IMR-90 (cell line): ENCODE measurements around the gene LPCAT4. TPM values are rescaled to one million over a fixed set of nuclear protein-coding genes. Genes with fewer than 3 reads are reported as not detected.

Source experiments
- ATAC-seq: fragments of 200-7000 bp; cut with Tn5 transposase; 2 replicates; pipeline ENCODE4 v1.9.1; 2020; ENCODE audit warnings: low read depth, mild to moderate bottlenecking, moderate library complexity
- BruUV-seq: library from RNA; stranded (reverse); fragments of 400-500 nt; replicated peaks from 2 replicates; lab custom pipeline; 2021; lab: Mats Ljungman, UMichigan
- CTCF ChIA-PET: fragments of 300-600 bp; formaldehyde crosslinking; extraction: SDS; loops from one replicate; lab custom pipeline; 2021; ENCODE audit warnings: antibody characterized with exemption; lab: Yijun Ruan, JAX
- POLR2A ChIA-PET: fragments of 300-600 bp; sonication (Branson Sonifier 250); formaldehyde crosslinking; loops from one replicate; lab custom pipeline; 2022; ENCODE audit warnings: antibody characterized with exemption; ENCODE audit not compliant: unreplicated experiment; lab: Charles Lee
- DNase-seq: peaks from one replicate; pipeline ENCODE4 v3.0.0; 2013
- H2AFZ ChIP-seq: replicated peaks from 2 replicates; pipeline ENCODE3; 2013; ENCODE audit warnings: low read length, mild to moderate bottlenecking; ENCODE audit not compliant: poor library complexity
- H2AK5ac ChIP-seq: 2 replicates; pipeline ENCODE4 v1.6.1; 2013; ENCODE audit warnings: low read depth, low read length, inconsistent platforms
- H2AK9ac ChIP-seq: replicated peaks from 2 replicates; pipeline ENCODE3; 2013; ENCODE audit warnings: mild to moderate bottlenecking, low read depth, low read length, moderate library complexity; ENCODE audit not compliant: poor library complexity
- H2BK120ac ChIP-seq: 2 replicates; pipeline ENCODE4 v1.6.1; 2013; ENCODE audit warnings: low read depth, low read length, inconsistent platforms
- H2BK15ac ChIP-seq: 3 replicates; pipeline ENCODE4 v1.6.1; 2013; ENCODE audit warnings: low read depth, low read length, inconsistent platforms
- H2BK20ac ChIP-seq: 2 replicates; pipeline ENCODE4 v1.6.1; 2013; ENCODE audit warnings: low read depth, mild to moderate bottlenecking, inconsistent platforms, low read length, moderate library complexity
- H2BK5ac ChIP-seq: 2 replicates; pipeline ENCODE4 v1.6.1; 2013; ENCODE audit warnings: mild to moderate bottlenecking, low read depth, low read length, inconsistent platforms; ENCODE audit not compliant: poor library complexity, severe bottlenecking
- H3K14ac ChIP-seq: replicated peaks from 2 replicates; pipeline ENCODE4 v1.6.1; 2013; ENCODE audit warnings: low read depth, low read length, inconsistent platforms
- H3K18ac ChIP-seq: 2 replicates; pipeline ENCODE4 v1.6.1; 2013; ENCODE audit warnings: low read depth, low read length, control low read depth
- H3K23ac ChIP-seq: 2 replicates; pipeline ENCODE4 v1.6.1; 2013; ENCODE audit warnings: low read depth, low read length, inconsistent platforms
- H3K27ac ChIP-seq: 2 replicates; pipeline ENCODE4 v1.5.1; 2013; ENCODE audit warnings: mild to moderate bottlenecking, control low read depth, low read length; ENCODE audit not compliant: insufficient read depth
- H3K27me3 ChIP-seq: 2 replicates; pipeline ENCODE4 v1.6.1; 2013; ENCODE audit warnings: low read length; ENCODE audit not compliant: control insufficient read depth, insufficient read depth
- H3K36me3 ChIP-seq: 2 replicates; pipeline ENCODE4 v1.6.1; 2013; ENCODE audit warnings: low read length, mixed read lengths; ENCODE audit not compliant: control insufficient read depth, insufficient read depth
- H3K4ac ChIP-seq: 2 replicates; pipeline ENCODE4 v1.6.1; 2013; ENCODE audit warnings: low read depth, low read length, inconsistent platforms
- H3K4me1 ChIP-seq: 2 replicates; pipeline ENCODE4 v1.6.1; 2013; ENCODE audit warnings: low read length, mixed read lengths; ENCODE audit not compliant: control insufficient read depth, insufficient read depth
- H3K4me2 ChIP-seq: 2 replicates; pipeline ENCODE4 v1.6.1; 2013; ENCODE audit warnings: low read depth, mild to moderate bottlenecking, control low read depth, low read length, moderate library complexity
- H3K4me3 ChIP-seq: 2 replicates; pipeline ENCODE4 v1.5.1; 2013; ENCODE audit warnings: low read depth, mild to moderate bottlenecking, control low read depth, low read length, moderate library complexity; ENCODE audit not compliant: insufficient read depth
- H3K56ac ChIP-seq: 2 replicates; pipeline ENCODE4 v1.6.1; 2013; ENCODE audit warnings: low read length, inconsistent platforms; ENCODE audit not compliant: insufficient read depth; ENCODE audit errors: extremely low read depth
- H3K79me1 ChIP-seq, 2 experiments: 2 replicates each; pipeline ENCODE4 v1.6.1; 2013; ENCODE audit warnings: low read length in 2 of 2, inconsistent platforms in 1 of 2, low read depth in 1 of 2
- H3K9ac ChIP-seq: 2 replicates; pipeline ENCODE4 v1.6.1; 2013; ENCODE audit warnings: low read depth, low read length, control low read depth
- H3K9me1 ChIP-seq: 2 replicates; pipeline ENCODE4 v1.6.1; 2013; ENCODE audit warnings: low read length, inconsistent platforms; ENCODE audit not compliant: insufficient read depth
- H3K9me3 ChIP-seq: 2 replicates; pipeline ENCODE4 v1.6.1; 2013; ENCODE audit warnings: low read length; ENCODE audit not compliant: control insufficient read depth, insufficient read depth
- H4K20me1 ChIP-seq: 2 replicates; pipeline ENCODE4 v1.6.1; 2013; ENCODE audit warnings: low read length, inconsistent platforms; ENCODE audit not compliant: insufficient read depth
- H4K5ac ChIP-seq: 2 replicates; pipeline ENCODE4 v1.6.1; 2013; ENCODE audit warnings: mild to moderate bottlenecking, low read depth, low read length, control low read depth
- H4K8ac ChIP-seq, 2 experiments: 2 replicates each; pipeline ENCODE4 v1.6.1; 2013; ENCODE audit warnings: low read depth in 2 of 2, low read length in 2 of 2, control low read depth in 1 of 2, inconsistent platforms in 1 of 2
- H4K91ac ChIP-seq: 2 replicates; pipeline ENCODE4 v1.6.1; 2013; ENCODE audit warnings: low read depth, low read length, inconsistent platforms; ENCODE audit not compliant: insufficient read depth
- BHLHE40 ChIP-seq: fragments of 150-350 bp; IDR thresholded peaks from 2 replicates; pipeline ENCODE4 v1.6.1; 2016; ENCODE audit warnings: mild to moderate bottlenecking, low read depth, low read length
- CHD1 ChIP-seq: IDR thresholded peaks from 2 replicates; pipeline ENCODE4 v1.6.1; 2012; ENCODE audit warnings: low read depth, low read length, improper control_type of control experiment
- FOS ChIP-seq: fragments of 150-350 bp; IDR thresholded peaks from 2 replicates; pipeline ENCODE4 v1.6.1; 2016; ENCODE audit warnings: low read depth, low read length
- MAFK ChIP-seq: IDR thresholded peaks from 2 replicates; pipeline ENCODE4 v1.6.1; 2012; ENCODE audit warnings: low read depth, low read length, improper control_type of control experiment
- MAZ ChIP-seq: IDR thresholded peaks from 2 replicates; pipeline ENCODE4 v1.6.1; 2012; ENCODE audit warnings: low read depth, mild to moderate bottlenecking, low read length, improper control_type of control experiment, moderate library complexity, borderline replicate concordance
- MXI1 ChIP-seq: IDR thresholded peaks from 2 replicates; pipeline ENCODE4 v1.6.1; 2012; ENCODE audit warnings: low read depth, mild to moderate bottlenecking, low read length, moderate library complexity, borderline replicate concordance
- NFE2L2 ChIP-seq: fragments of 150-350 bp; IDR thresholded peaks from 2 replicates; pipeline ENCODE4 v1.6.1; 2016; ENCODE audit warnings: low read depth, mild to moderate bottlenecking, low read length
- POLR2A ChIP-seq: IDR thresholded peaks from 2 replicates; pipeline ENCODE4 v1.6.1; 2012; ENCODE audit warnings: mild to moderate bottlenecking, low read depth, low read length
- RAD21 ChIP-seq: IDR thresholded peaks from 2 replicates; pipeline ENCODE4 v1.6.1; 2012; ENCODE audit warnings: low read length, improper control_type of control experiment
- RCOR1 ChIP-seq: IDR thresholded peaks from 2 replicates; pipeline ENCODE4 v1.6.1; 2012; ENCODE audit warnings: mild to moderate bottlenecking, low read length, improper control_type of control experiment; ENCODE audit not compliant: insufficient replicate concordance
- RFX5 ChIP-seq: IDR thresholded peaks from 2 replicates; pipeline ENCODE4 v1.8.0; 2012; ENCODE audit warnings: low read depth, mild to moderate bottlenecking, low read length, moderate library complexity
- SMC3 ChIP-seq: fragments of 150-350 bp; IDR thresholded peaks from 2 replicates; pipeline ENCODE4 v1.6.1; 2016; ENCODE audit warnings: low read depth, mild to moderate bottlenecking, antibody characterized with exemption, low read length, moderate library complexity
- USF2 ChIP-seq: fragments of 150-350 bp; IDR thresholded peaks from 2 replicates; pipeline ENCODE4 v1.6.1; 2017; ENCODE audit warnings: mild to moderate bottlenecking, antibody characterized with exemption, low read length, low read depth
- WGBS, 2 experiments: methylation state at CpG; one replicate each; pipeline versions ENCODE4 v1.1.5 to v1.1.7; 2013; ENCODE audit warnings: missing lambda C conversion rate in 2 of 2; ENCODE audit not compliant: insufficient read length in 1 of 2; ENCODE audit errors: extremely low coverage in 2 of 2; 5-methylcytosine and 5-hydroxymethylcytosine counted together
- dilution Hi-C: fragments of 300-500 bp; cut with HindIII; formaldehyde crosslinking; loops from one replicate; pipeline ENCODE4 v1.14.3; 2018; ENCODE audit warnings: low sequenced_read_pairs; ENCODE audit not compliant: unreplicated experiment
- in situ Hi-C: fragments of 300-500 bp; cut with MboI; formaldehyde crosslinking; loops from 3 replicates; pipeline ENCODE4 v1.14.3; 2019; ENCODE audit warnings: low sequenced_read_pairs, inconsistent platforms, mixed read lengths
- intact Hi-C: fragments of 100-400 bp; cut with micrococcal nuclease; formaldehyde crosslinking; loops from 2 replicates; pipeline ENCODE4 v1.10.0; 2022
- polyA plus RNA-seq, 3 experiments: library from polyadenylated mRNA; depleted of rRNA; stranded (reverse); fragments of >200 nt; gene quantifications; 2 replicates each; pipeline ENCODE4 v1.2.3, GENCODE V29; 2012; ENCODE audit warnings: low replicate concordance in 1 of 3
- total RNA-seq: library from RNA; depleted of rRNA; stranded (reverse); fragments of >200 nt; gene quantifications from 2 replicates; pipeline ENCODE4 v1.2.3, GENCODE V29; 2012
- TF ChIP-seq, protein P1 (sequence below): conservative IDR thresholded peaks from 2 replicates; pipeline ENCODE4 v1.5.1; 2012; ENCODE audit warnings: mild to moderate bottlenecking, low read depth, low read length, improper control_type of control experiment
- TF ChIP-seq, protein P2 (sequence below): fragments of 150-350 bp; IDR thresholded peaks from 2 replicates; pipeline ENCODE4 v1.6.1; 2016; ENCODE audit warnings: low read depth, mild to moderate bottlenecking, low read length, moderate library complexity, borderline replicate concordance

LPCAT4 gene
- total and polyA plus RNA-seq, 2 of the 4 experiments (the other 2 are of a cell fraction), result 3.8 to 44.4 TPM

GRCh38 chr15:34330279-34330678 lies 36.7 kb downstream of the LPCAT4 start:
- no peak overlapping the region for H2BK120ac ChIP-seq
- no peak overlapping the region for H4K5ac ChIP-seq
- no peak for TF ChIP-seq RAD21
- TF ChIP-seq RCOR1, result no peak
- TF ChIP-seq USF2, result no peak
- TF ChIP-seq, protein P1, sequence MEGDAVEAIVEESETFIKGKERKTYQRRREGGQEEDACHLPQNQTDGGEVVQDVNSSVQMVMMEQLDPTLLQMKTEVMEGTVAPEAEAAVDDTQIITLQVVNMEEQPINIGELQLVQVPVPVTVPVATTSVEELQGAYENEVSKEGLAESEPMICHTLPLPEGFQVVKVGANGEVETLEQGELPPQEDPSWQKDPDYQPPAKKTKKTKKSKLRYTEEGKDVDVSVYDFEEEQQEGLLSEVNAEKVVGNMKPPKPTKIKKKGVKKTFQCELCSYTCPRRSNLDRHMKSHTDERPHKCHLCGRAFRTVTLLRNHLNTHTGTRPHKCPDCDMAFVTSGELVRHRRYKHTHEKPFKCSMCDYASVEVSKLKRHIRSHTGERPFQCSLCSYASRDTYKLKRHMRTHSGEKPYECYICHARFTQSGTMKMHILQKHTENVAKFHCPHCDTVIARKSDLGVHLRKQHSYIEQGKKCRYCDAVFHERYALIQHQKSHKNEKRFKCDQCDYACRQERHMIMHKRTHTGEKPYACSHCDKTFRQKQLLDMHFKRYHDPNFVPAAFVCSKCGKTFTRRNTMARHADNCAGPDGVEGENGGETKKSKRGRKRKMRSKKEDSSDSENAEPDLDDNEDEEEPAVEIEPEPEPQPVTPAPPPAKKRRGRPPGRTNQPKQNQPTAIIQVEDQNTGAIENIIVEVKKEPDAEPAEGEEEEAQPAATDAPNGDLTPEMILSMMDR, result no peak
- no peak for TF ChIP-seq MAFK
- no peak for TF ChIP-seq BHLHE40
- no peak for TF ChIP-seq MXI1
- no peak for TF ChIP-seq NFE2L2
- no peak for TF ChIP-seq MAZ
- TF ChIP-seq POLR2A, result no peak
- TF ChIP-seq RFX5, result no peak
- TF ChIP-seq, protein P2, sequence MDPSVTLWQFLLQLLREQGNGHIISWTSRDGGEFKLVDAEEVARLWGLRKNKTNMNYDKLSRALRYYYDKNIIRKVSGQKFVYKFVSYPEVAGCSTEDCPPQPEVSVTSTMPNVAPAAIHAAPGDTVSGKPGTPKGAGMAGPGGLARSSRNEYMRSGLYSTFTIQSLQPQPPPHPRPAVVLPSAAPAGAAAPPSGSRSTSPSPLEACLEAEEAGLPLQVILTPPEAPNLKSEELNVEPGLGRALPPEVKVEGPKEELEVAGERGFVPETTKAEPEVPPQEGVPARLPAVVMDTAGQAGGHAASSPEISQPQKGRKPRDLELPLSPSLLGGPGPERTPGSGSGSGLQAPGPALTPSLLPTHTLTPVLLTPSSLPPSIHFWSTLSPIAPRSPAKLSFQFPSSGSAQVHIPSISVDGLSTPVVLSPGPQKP, result no peak
- TF ChIP-seq FOS, result no peak
- TF ChIP-seq SMC3, result no peak
- TF ChIP-seq CHD1, result no peak
- WGBS, 2 experiments, result 100% methylated on average over 1 of the region's 5 CpGs; no CpG with 5 or more reads in 1 of the 2 experiments
- no peak overlapping the region for H2BK5ac ChIP-seq
- H2AK9ac ChIP-seq, result no peak overlapping the region
- no peak overlapping the region for H2BK20ac ChIP-seq
- H4K8ac ChIP-seq, result no peak overlapping the region
- no peak overlapping the region for H3K4me3 ChIP-seq
- ATAC-seq (no peak), DNase-seq (no peak)
- H3K27me3 ChIP-seq, result no peaks in the 10 kb centered on the region
- ChIA-PET CTCF (interaction anchor here (1.0 kb wide), 1 partner anchor 21 kb away, joined by 3 read pairs; no protein-coding TSS in a partner anchor), POLR2A (no interaction called here)
- H2AK5ac ChIP-seq, result no peak overlapping the region
- intact Hi-C loops, result no loop called here
- no peak overlapping the region for H3K56ac ChIP-seq
- no peak overlapping the region for H3K27ac ChIP-seq
- H2BK15ac ChIP-seq, result no peak overlapping the region
- no peak overlapping the region for H3K18ac ChIP-seq
- H3K9me3 ChIP-seq, result no peaks in the 10 kb centered on the region
- H3K4me1 ChIP-seq, result no peaks in the 10 kb centered on the region
- no peak overlapping the region for H2AFZ ChIP-seq
- no peak overlapping the region for H3K23ac ChIP-seq
- no TSS peak for BruUV-seq
- dilution Hi-C loops, result no loop called here
- H3K9me1 ChIP-seq, result no peaks in the 10 kb centered on the region
- H4K20me1 ChIP-seq, result no peaks in the 10 kb centered on the region
- no peak overlapping the region for H3K14ac ChIP-seq
- H3K4ac ChIP-seq, result no peak overlapping the region
- no peaks in the 10 kb centered on the region for H3K36me3 ChIP-seq
- H4K91ac ChIP-seq, result no peak overlapping the region
- H3K79me1 ChIP-seq, result peaks cover 0 to 3% of the 10 kb centered on the region in 2 experiments; a peak in 1 of 4 replicates
- no peak overlapping the region for H3K9ac ChIP-seq
- in situ Hi-C loops, result no loop called here
- H3K4me2 ChIP-seq, result no peak overlapping the region
